ENCODE measurements around the gene SPRR5.

Gene SPRR5

GRCh38 chr1:152986578-152986977 is 39.6 kb downstream of the SPRR5 start:
- DNase-seq, result no peak

GRCh38 chr1:152993186-152993585 is 46.2 kb downstream of the SPRR5 start:
- no peak for DNase-seq

GRCh38 chr1:152995842-152996241 is 48.8 kb downstream of the SPRR5 start:
- no peak for DNase-seq

- no peak for DNase-seq
Observed at GRCh38 chr1:152996633-152997400, 49.8 kb downstream of the SPRR5 start.

- no peak for DNase-seq
Observed at GRCh38 chr1:152997901-152998300, 50.9 kb downstream of the SPRR5 start.

GRCh38 chr1:152998476-152998875 is 51.5 kb downstream of the SPRR5 start:
- no peak for DNase-seq

Measured in NCI-H1105 treated with DMSO at 0.1 percent for 48 hours (cell line).